ENCODE results near the gene FANCG.

GRCh38 chr9:35044071-35044470 is 35.7 kb downstream of the FANCG start:
- no peak for TF ChIP-seq CTCF (IDR thresholded peaks at IDR 0.05; ENCODE audit: poor library complexity)
- TF ChIP-seq EZH2 (IDR thresholded peaks at IDR 0.05; ENCODE audit: borderline replicate concordance), result no peak
